ENCODE measurements around the gene CCDC57. TPM values are rescaled to one million over a fixed set of nuclear protein-coding genes. Genes with fewer than 3 reads are reported as not detected.

Gene CCDC57
- total RNA-seq, 1 donor from 2014 or later: 57.9 TPM

GRCh38 chr17:82083533-82084359, 128.9 kb downstream of the CCDC57 start:
- Mint-ChIP-seq H3K27me3 (ENCODE audit: unreplicated experiment) (no peaks in the 10 kb centered on the region), H3K4me1 (ENCODE audit: unreplicated experiment) (no peaks in the 10 kb centered on the region), H3K4me3 (ENCODE audit: unreplicated experiment) (no peak overlapping the region), H3K27ac (ENCODE audit: unreplicated experiment) (no peak overlapping the region), H3K9me3 (ENCODE audit: unreplicated experiment) (no peaks in the 10 kb centered on the region), H3K36me3 (ENCODE audit: unreplicated experiment) (peaks cover 16% of the 10 kb centered on the region)
- TF ChIP-seq CTCF (IDR thresholded peaks at IDR 0.05): no peak
- no peak for DNase-seq (ENCODE audit: extremely low spot score, unreplicated experiment)

DNA sequence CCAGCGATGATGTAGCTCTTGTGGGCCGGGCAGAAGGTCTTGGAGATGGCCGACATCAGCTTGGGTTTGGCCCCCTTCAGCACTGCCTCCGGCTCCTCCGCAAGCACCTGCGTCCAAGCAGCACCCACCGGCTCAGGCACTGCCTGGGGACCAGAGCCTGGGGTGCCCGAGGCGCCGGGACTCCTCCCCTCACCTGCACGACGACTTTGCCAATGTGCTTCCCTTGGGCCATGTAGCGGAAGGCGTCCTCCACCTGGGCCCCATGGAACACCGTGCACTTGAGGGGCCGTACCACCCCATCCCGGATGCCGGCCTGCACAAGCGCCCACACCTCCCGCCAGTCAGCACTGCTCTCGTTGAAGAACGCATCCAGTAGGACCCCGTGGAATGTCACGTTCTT, 129.6 kb downstream of the CCDC57 start:
- no peak overlapping the region for H3K4me3 Mint-ChIP-seq (ENCODE audit: unreplicated experiment)
- H3K9me3 Mint-ChIP-seq (ENCODE audit: unreplicated experiment): no peaks in the 10 kb centered on the region
- DNase-seq (ENCODE audit: extremely low spot score, unreplicated experiment): no peak
- no peaks in the 10 kb centered on the region for H3K27me3 Mint-ChIP-seq (ENCODE audit: unreplicated experiment)
- peaks cover 15% of the 10 kb centered on the region for H3K36me3 Mint-ChIP-seq (ENCODE audit: unreplicated experiment)
- TF ChIP-seq CTCF (IDR thresholded peaks at IDR 0.05): no peak
- H3K27ac Mint-ChIP-seq (ENCODE audit: unreplicated experiment): no peak overlapping the region
- H3K4me1 Mint-ChIP-seq (ENCODE audit: unreplicated experiment): no peaks in the 10 kb centered on the region

DNA sequence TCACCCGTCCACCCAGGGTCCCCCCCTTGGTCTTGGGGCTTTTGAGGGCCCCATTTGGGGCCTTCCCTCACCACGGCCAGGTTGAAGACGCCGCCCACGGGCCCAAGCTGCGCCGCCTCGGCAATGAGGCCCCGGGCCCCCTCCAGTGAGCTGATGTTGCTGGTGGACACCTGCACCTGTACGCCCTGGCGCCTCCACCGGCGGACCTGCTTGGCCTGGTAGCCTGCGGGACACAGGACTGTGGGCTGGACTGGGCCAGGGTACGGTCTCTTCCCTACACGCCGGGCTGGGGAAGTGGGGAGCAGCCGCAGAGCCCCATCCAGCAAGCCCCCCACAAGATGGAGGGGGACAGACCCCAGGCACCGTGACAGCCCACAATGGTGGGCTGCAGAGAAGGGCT, 130.2 kb downstream of the CCDC57 start:
- Mint-ChIP-seq H3K4me3 (ENCODE audit: unreplicated experiment) (no peak overlapping the region), H3K4me1 (ENCODE audit: unreplicated experiment) (no peaks in the 10 kb centered on the region), H3K27me3 (ENCODE audit: unreplicated experiment) (no peaks in the 10 kb centered on the region), H3K27ac (ENCODE audit: unreplicated experiment) (no peak overlapping the region), H3K36me3 (ENCODE audit: unreplicated experiment) (peaks cover 12% of the 10 kb centered on the region), H3K9me3 (ENCODE audit: unreplicated experiment) (no peaks in the 10 kb centered on the region)
- no peak for DNase-seq (ENCODE audit: extremely low spot score, unreplicated experiment)
- TF ChIP-seq CTCF (IDR thresholded peaks at IDR 0.05): no peak

- no peaks in the 10 kb centered on the region for H3K27me3 Mint-ChIP-seq (ENCODE audit: unreplicated experiment)
- peaks cover 12% of the 10 kb centered on the region for H3K36me3 Mint-ChIP-seq (ENCODE audit: unreplicated experiment)
- H3K4me1 Mint-ChIP-seq (ENCODE audit: unreplicated experiment): no peaks in the 10 kb centered on the region
- no peak overlapping the region for H3K4me3 Mint-ChIP-seq (ENCODE audit: unreplicated experiment)
- H3K27ac Mint-ChIP-seq (ENCODE audit: unreplicated experiment): no peak overlapping the region
- no peak for TF ChIP-seq CTCF (IDR thresholded peaks at IDR 0.05)
- H3K9me3 Mint-ChIP-seq (ENCODE audit: unreplicated experiment): no peaks in the 10 kb centered on the region
- no peak for DNase-seq (ENCODE audit: extremely low spot score, unreplicated experiment)
These were observed 130.7 kb downstream of the CCDC57 start for GRCh38 chr17:82081966-82082365.

- Mint-ChIP-seq H3K27me3 (ENCODE audit: unreplicated experiment) (no peaks in the 10 kb centered on the region), H3K36me3 (ENCODE audit: unreplicated experiment) (peaks cover 12% of the 10 kb centered on the region), H3K9me3 (ENCODE audit: unreplicated experiment) (no peaks in the 10 kb centered on the region), H3K27ac (ENCODE audit: unreplicated experiment) (no peak overlapping the region), H3K4me1 (ENCODE audit: unreplicated experiment) (no peaks in the 10 kb centered on the region), H3K4me3 (ENCODE audit: unreplicated experiment) (no peak overlapping the region)
- TF ChIP-seq CTCF (IDR thresholded peaks at IDR 0.05): no peak
- no peak for DNase-seq (ENCODE audit: extremely low spot score, unreplicated experiment)
These were observed 131.1 kb downstream of the CCDC57 start for GRCh38 chr17:82081546-82081945.
